Lower lobe of right lung (tissue), 2 donors: ENCODE results near the gene ABL2. TPM values are rescaled to one million over a fixed set of nuclear protein-coding genes. Genes with fewer than 3 reads are reported as not detected.

Experiments used
- ATAC-seq, 2 donors: fragments of 200-7000 bp; cut with Tn5 transposase; one replicate each; pipeline ENCODE4 v1.9.1; 2020 to 2022; ENCODE audit warnings: mild to moderate bottlenecking in 2 of 2, moderate library complexity in 2 of 2
- DNase-seq: peaks from one replicate; pipeline ENCODE4 v3.0.0-alpha.2; 2020
- H3K27ac ChIP-seq: fragments of 200-600 bp; one replicate; pipeline ENCODE4 v1.8.0; 2022
- H3K27me3 ChIP-seq: fragments of 200-600 bp; one replicate; pipeline ENCODE4 v1.8.0; 2022; ENCODE audit warnings: low read depth
- H3K36me3 ChIP-seq: fragments of 200-600 bp; one replicate; pipeline ENCODE4 v1.8.0; 2022; ENCODE audit warnings: mild to moderate bottlenecking
- H3K4me1 ChIP-seq: fragments of 200-600 bp; one replicate; pipeline ENCODE4 v1.8.0; 2022
- H3K4me3 ChIP-seq: fragments of 200-600 bp; one replicate; pipeline ENCODE4 v1.8.0; 2022; ENCODE audit warnings: mild to moderate bottlenecking
- H3K9me3 ChIP-seq: fragments of 200-600 bp; one replicate; pipeline ENCODE4 v1.8.0; 2022
- intact Hi-C: fragments of 100-400 bp; cut with DNase I; formaldehyde crosslinking; loops from one replicate; pipeline ENCODE4 v1.11.0; 2022
- total RNA-seq: library from RNA; stranded (reverse); fragmentation: NEBNext Ultra II Directional; extraction: Animal tissue kit (Norgen Biotek cat#: 25700); gene quantifications from one replicate; pipeline ENCODE4 v1.2.1, GENCODE V29; 2021
- TF ChIP-seq, protein P1 (sequence below): fragments of 200-600 bp; IDR thresholded peaks from one replicate; pipeline ENCODE4 v1.8.0; 2022; ENCODE audit warnings: antibody characterized with exemption, mild to moderate bottlenecking
- donor health status: DM: no; HTN: yes; CAD: no; lungs with severe emphysema.

The ABL2 gene
- total RNA-seq, 1 donor from 2014 or later, result 27.0 TPM

DNA sequence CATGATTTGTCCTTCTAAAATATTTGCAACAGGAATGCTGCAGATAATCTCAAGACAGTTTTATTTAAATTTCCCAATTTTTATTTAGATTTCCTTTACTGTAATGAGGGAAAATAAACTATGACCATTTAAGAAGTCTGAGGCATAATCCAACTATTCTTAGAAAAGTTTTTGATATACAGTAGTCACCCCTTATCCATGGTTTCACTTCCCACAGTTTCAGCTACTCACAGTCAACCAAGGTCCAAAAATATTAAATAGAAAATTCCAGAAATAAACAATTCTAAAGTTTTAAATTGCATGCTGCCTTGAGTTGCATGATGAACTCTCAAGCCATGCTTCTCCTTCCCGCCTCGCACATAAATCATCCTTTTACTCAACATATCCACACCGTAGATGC is 114.3 kb downstream of the ABL2 start:
- peaks cover 94% of the 10 kb centered on the region for H3K36me3 ChIP-seq
- TF ChIP-seq, protein P1, sequence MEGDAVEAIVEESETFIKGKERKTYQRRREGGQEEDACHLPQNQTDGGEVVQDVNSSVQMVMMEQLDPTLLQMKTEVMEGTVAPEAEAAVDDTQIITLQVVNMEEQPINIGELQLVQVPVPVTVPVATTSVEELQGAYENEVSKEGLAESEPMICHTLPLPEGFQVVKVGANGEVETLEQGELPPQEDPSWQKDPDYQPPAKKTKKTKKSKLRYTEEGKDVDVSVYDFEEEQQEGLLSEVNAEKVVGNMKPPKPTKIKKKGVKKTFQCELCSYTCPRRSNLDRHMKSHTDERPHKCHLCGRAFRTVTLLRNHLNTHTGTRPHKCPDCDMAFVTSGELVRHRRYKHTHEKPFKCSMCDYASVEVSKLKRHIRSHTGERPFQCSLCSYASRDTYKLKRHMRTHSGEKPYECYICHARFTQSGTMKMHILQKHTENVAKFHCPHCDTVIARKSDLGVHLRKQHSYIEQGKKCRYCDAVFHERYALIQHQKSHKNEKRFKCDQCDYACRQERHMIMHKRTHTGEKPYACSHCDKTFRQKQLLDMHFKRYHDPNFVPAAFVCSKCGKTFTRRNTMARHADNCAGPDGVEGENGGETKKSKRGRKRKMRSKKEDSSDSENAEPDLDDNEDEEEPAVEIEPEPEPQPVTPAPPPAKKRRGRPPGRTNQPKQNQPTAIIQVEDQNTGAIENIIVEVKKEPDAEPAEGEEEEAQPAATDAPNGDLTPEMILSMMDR, result no peak
- intact Hi-C loops, result no loop called here
- no peaks in the 10 kb centered on the region for H3K9me3 ChIP-seq
- no peaks in the 10 kb centered on the region for H3K27me3 ChIP-seq
- ATAC-seq (no peak), DNase-seq (no peak)
- no peak overlapping the region for H3K27ac ChIP-seq
- no peak overlapping the region for H3K4me3 ChIP-seq
- H3K4me1 ChIP-seq, result no peaks in the 10 kb centered on the region

GRCh38 chr1:179108644-179109043 is 120.8 kb downstream of the ABL2 start:
- intact Hi-C loops, result no loop called here
- ATAC-seq, result no peak
- H3K27ac ChIP-seq, result no peak overlapping the region
- DNase-seq, result no peak
- TF ChIP-seq, protein P1, result no peak
- H3K4me1 ChIP-seq, result no peaks in the 10 kb centered on the region
- H3K9me3 ChIP-seq, result no peaks in the 10 kb centered on the region
- peaks cover 79% of the 10 kb centered on the region for H3K36me3 ChIP-seq
- no peaks in the 10 kb centered on the region for H3K27me3 ChIP-seq
- H3K4me3 ChIP-seq, result no peak overlapping the region

DNA sequence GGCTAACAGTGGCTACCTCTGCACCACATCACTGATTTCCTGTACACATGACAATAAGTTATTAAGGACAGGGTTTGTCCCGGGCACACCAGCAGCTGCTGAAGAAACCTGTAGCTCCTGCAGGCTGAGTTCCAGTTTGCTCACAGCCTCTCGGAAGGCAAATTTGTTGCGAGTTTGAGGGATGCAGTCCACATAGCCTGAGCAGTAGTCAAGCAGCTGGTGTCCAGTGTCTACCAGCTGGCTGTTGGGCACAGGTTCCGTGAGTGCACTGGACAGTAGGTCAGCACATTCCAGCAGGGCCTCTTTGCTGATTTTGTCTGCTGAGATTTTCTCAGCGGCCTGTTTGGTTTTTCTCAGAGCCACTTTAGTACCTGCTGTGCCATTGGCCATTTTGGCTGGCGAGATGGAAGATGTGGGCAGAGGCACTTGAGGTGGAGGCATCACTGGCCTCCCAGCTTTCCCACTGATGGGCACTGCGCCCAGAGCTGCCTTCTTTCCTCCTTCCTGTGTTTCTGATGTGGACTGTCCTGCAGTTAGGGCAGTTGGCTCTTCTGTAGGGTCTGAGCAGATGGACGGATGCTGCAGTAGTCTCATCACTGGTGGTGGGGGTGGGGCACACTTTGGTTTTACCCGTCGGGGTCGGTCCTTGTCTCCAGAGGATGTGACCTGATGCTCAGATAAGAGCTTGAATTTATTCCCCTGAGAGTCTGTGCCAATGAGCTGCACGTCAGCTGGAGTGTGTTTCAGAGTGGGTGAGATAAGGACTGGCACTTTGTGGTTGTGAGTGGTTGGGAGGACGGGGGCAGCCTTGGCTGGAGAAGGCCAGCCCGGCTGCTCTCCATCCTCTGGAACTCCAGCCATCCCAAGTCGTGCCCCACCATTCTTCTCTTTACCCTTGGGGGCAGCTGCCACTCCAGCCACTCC is 121.5 kb downstream of the ABL2 start:
- Histone ChIP-seq H3K27ac (no peak overlapping the region), H3K36me3 (peaks cover 73% of the 10 kb centered on the region), H3K4me3 (no peak overlapping the region), H3K4me1 (no peaks in the 10 kb centered on the region), H3K27me3 (no peaks in the 10 kb centered on the region), H3K9me3 (no peaks in the 10 kb centered on the region)
- TF ChIP-seq, protein P1, result no peak
- intact Hi-C loops, result no loop called here
- DNase-seq (no peak), ATAC-seq (peak; percentile 30 to 47)

- DNase-seq, result no peak
- H3K27me3 ChIP-seq, result no peaks in the 10 kb centered on the region
- TF ChIP-seq, protein P1, result peak; percentile 22
- intact Hi-C loops, result no loop called here
- H3K27ac ChIP-seq, result no peak overlapping the region
- ATAC-seq, result peak; percentile 45 to 51
- no peak overlapping the region for H3K4me3 ChIP-seq
- H3K9me3 ChIP-seq, result no peaks in the 10 kb centered on the region
- no peaks in the 10 kb centered on the region for H3K4me1 ChIP-seq
- peaks cover 56% of the 10 kb centered on the region for H3K36me3 ChIP-seq
Measured at GRCh38 chr1:179105393-179105792, 124.1 kb downstream of the ABL2 start.

DNA sequence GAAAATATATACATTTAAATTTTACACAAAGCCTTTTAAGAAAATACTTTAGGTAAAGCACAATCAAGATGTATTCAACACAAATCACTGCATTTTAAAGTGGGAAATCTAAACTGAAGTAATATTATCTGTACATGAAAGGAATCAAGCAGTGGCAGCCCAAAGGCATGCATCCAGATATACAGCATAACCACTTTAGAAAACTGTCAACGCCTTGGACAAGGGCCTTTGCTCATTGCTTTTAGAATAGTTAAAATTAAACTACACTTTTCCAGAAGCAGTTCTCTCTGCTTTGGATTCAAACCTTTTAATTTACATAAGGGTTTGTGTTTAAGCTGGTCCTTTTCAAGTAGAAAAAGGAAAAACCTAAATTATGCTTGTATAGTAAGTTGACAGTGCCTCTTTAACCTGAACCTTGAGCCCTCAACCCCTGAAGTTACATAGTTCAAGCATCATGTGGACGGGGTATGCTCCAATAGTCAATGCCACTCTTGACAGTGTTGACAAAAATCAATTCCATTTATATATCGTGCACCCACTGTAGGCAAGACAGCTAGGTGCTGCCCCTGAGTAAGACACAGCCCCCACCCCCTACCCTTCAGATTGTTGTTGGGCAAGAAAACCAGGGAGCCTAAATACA is 124.7 kb downstream of the ABL2 start:
- H3K4me3 ChIP-seq, result no peak overlapping the region
- TF ChIP-seq, protein P1, result no peak
- intact Hi-C loops, result no loop called here
- no peak overlapping the region for H3K27ac ChIP-seq
- peaks cover 49% of the 10 kb centered on the region for H3K36me3 ChIP-seq
- ATAC-seq (no peak), DNase-seq (no peak)
- H3K9me3 ChIP-seq, result no peaks in the 10 kb centered on the region
- no peaks in the 10 kb centered on the region for H3K4me1 ChIP-seq
- no peaks in the 10 kb centered on the region for H3K27me3 ChIP-seq
